Thyroid gland (tissue), 4 donors: ENCODE results near the gene STK32B. TPM values are rescaled to one million over a fixed set of nuclear protein-coding genes. Genes with fewer than 3 reads are reported as not detected.

Experiments
- DNase-seq, 2 donors: peaks; one replicate each; pipeline ENCODE4 v3.0.0-alpha.2; 2019
- H3K27ac ChIP-seq, 3 donors: fragments of 200-600 bp; sonication (generic); 1 replicate in 2 of 3; 2 replicates in 1 of 3; pipeline ENCODE4 v1.5.1; 2016 to 2019; ENCODE audit warnings: mild to moderate bottlenecking in 1 of 3, moderate library complexity in 1 of 3
- H3K27me3 ChIP-seq: fragments of 200-600 bp; sonication (generic); one replicate; pipeline ENCODE4 v1.5.1; 2019
- H3K36me3 ChIP-seq, 2 donors: fragments of 200-600 bp; sonication (generic); one replicate each; pipeline ENCODE4 v1.5.1; 2016 to 2019
- H3K4me1 ChIP-seq, 2 donors: fragments of 200-600 bp; sonication (generic); one replicate each; pipeline ENCODE4 v1.5.1; 2017 to 2019
- H3K4me3 ChIP-seq, 3 donors: fragments of 200-600 bp; sonication (generic); replicated peaks in 1 of 3; 1 replicate in 2 of 3; 2 replicates in 1 of 3; pipeline ENCODE4 v1.5.1; 2016; ENCODE audit warnings: mild to moderate bottlenecking in 1 of 3
- H3K9me3 ChIP-seq: fragments of 200-600 bp; sonication (generic); one replicate; pipeline ENCODE4 v1.5.1; 2017
- POLR2A ChIP-seq, 2 donors: fragments of 450-650 bp; IDR thresholded peaks; one replicate each; pipeline ENCODE4 v1.6.1; 2017; ENCODE audit warnings: antibody characterized with exemption in 2 of 2, mild to moderate bottlenecking in 2 of 2, moderate library complexity in 1 of 2
- WGBS, 2 donors: methylation state at CpG; one replicate each; pipeline ENCODE4 v1.1.5; 2017; 5-methylcytosine and 5-hydroxymethylcytosine counted together
- intact Hi-C: fragments of 100-400 bp; cut with DNase I; formaldehyde crosslinking; loops from one replicate; pipeline ENCODE4 v1.15.1; 2023
- total RNA-seq, 4 donors: library from RNA; depleted of rRNA; stranded (reverse); fragments of >200 nt; gene quantifications; one replicate each; pipeline ENCODE4 v1.2.3, GENCODE V29; 2016
- TF ChIP-seq, protein P1 (sequence below), 6 experiments: fragments of 200-600 bp in 3 of 6; fragments of 450-650 bp in 3 of 6; sonication (generic) in 3 of 6; IDR thresholded peaks; one replicate each; pipeline ENCODE4 v1.5.1; 2016 to 2019; ENCODE audit warnings: antibody characterized with exemption in 6 of 6, mild to moderate bottlenecking in 2 of 6, inconsistent platforms in 1 of 6, moderate library complexity in 1 of 6

The STK32B gene
- total RNA-seq, 4 donors from 2014 or later = 1.9 to 14.8 (median 4.4) TPM

DNA sequence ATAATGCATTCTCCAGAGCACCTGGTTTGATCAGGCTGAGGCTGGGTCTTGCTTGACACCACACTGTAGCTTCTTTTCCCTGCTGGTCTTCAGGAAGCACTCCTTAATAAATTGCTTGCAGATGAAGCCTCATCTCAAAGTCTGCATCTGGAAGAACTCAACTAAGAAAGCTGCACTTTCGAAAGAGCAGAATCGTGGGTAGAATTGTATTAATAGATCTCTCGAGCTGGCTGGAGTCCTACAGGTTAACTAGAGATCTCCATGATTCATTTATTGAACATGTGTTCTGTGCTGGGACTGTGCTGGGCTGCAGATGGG lies 152.7 kb downstream of the STK32B start:
- H3K27me3 ChIP-seq = no peaks in the 10 kb centered on the region
- no peak overlapping the region for H3K4me3 ChIP-seq
- TF ChIP-seq, protein P1, sequence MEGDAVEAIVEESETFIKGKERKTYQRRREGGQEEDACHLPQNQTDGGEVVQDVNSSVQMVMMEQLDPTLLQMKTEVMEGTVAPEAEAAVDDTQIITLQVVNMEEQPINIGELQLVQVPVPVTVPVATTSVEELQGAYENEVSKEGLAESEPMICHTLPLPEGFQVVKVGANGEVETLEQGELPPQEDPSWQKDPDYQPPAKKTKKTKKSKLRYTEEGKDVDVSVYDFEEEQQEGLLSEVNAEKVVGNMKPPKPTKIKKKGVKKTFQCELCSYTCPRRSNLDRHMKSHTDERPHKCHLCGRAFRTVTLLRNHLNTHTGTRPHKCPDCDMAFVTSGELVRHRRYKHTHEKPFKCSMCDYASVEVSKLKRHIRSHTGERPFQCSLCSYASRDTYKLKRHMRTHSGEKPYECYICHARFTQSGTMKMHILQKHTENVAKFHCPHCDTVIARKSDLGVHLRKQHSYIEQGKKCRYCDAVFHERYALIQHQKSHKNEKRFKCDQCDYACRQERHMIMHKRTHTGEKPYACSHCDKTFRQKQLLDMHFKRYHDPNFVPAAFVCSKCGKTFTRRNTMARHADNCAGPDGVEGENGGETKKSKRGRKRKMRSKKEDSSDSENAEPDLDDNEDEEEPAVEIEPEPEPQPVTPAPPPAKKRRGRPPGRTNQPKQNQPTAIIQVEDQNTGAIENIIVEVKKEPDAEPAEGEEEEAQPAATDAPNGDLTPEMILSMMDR (IDR thresholded peaks at IDR 0.05) = no peak
- no peak for DNase-seq
- no peak overlapping the region for H3K27ac ChIP-seq
- no peaks in the 10 kb centered on the region for H3K9me3 ChIP-seq
- intact Hi-C loops = no loop called here
- H3K4me1 ChIP-seq = peaks cover 0 to 4% of the 10 kb centered on the region in 2 donors
- 38 to 66% methylated on average over 3 of the region's 3 CpGs for WGBS, 2 donors
- no peaks in the 10 kb centered on the region for H3K36me3 ChIP-seq

DNA sequence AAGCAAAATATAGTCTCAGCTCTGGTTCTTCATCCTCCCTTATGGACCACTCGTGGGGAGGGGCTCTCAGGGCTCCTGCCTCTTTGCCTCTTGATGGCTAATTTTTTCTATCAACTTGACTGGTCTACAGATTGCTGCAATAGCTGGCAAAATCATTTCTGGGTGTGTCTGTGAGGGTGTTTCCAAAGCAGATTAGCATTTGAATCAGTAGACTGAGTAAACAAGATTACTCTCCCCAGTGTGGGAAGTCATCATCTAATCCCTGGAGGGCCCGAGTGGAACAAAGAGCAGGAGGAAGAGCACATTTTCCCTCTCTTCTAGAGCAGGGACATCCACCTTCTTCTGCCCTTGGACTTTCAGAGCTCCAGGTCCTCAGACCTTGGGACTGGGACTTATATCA lies 153.5 kb downstream of the STK32B start:
- TF ChIP-seq, protein P1 (IDR thresholded peaks at IDR 0.05) = no peak
- TF ChIP-seq POLR2A (IDR thresholded peaks at IDR 0.05) = no peak
- Histone ChIP-seq H3K9me3 (no peaks in the 10 kb centered on the region), H3K27me3 (no peaks in the 10 kb centered on the region), H3K4me1 (peaks cover 0 to 4% of the 10 kb centered on the region in 2 donors), H3K4me3 (no peak overlapping the region), H3K27ac (no peak overlapping the region), H3K36me3 (no peaks in the 10 kb centered on the region)
- 53 to 54% methylated on average over 2 of the region's 2 CpGs for WGBS, 2 donors
- DNase-seq = no peak
- intact Hi-C loops = no loop called here

DNA sequence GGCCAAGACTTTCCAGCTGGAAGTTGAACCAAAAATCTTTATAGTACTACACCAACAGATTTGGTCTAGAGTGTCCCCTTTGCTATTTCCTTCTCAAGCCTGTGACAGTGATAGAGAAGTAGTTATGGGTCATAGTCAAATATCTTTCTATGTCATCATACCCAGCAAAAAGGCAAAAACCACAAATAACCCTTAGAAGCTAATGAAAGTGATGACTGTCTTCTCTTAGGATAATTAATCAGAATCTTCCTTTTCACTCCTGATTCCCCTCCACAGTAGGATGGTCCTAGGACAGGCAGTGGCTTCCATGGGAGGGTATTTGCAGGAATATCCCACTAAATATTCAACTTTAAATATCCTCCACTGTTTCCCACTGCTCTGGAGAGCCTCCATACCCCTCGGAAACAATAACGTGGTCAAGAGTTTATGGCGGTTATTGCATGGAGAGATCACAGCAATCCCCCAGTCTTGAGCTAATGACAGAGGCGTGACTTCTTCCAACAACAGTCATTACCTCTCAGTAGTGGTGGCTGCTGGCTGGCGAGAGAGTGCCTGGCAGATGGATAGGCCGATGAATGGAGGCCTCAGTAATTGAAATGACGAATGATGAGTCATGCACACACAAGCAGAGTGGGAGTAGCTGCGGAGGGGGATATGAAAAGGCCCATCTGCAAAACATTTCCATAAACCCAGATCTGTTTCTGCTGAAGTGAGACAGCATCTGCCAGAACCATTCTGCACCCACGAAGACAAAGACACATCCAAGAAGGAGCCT lies 154.9 kb downstream of the STK32B start:
- no peak overlapping the region for H3K27ac ChIP-seq
- H3K4me1 ChIP-seq = peaks cover 0 to 4% of the 10 kb centered on the region in 2 donors
- intact Hi-C loops = no loop called here
- H3K4me3 ChIP-seq = no peak overlapping the region
- no peaks in the 10 kb centered on the region for H3K9me3 ChIP-seq
- H3K36me3 ChIP-seq = no peaks in the 10 kb centered on the region
- no peak for DNase-seq
- TF ChIP-seq POLR2A (IDR thresholded peaks at IDR 0.05) = no peak
- TF ChIP-seq, protein P1 (IDR thresholded peaks at IDR 0.05) = no peak
- H3K27me3 ChIP-seq = no peaks in the 10 kb centered on the region
- 71 to 86% methylated on average over 9 of the region's 9 CpGs for WGBS, 2 donors

DNA sequence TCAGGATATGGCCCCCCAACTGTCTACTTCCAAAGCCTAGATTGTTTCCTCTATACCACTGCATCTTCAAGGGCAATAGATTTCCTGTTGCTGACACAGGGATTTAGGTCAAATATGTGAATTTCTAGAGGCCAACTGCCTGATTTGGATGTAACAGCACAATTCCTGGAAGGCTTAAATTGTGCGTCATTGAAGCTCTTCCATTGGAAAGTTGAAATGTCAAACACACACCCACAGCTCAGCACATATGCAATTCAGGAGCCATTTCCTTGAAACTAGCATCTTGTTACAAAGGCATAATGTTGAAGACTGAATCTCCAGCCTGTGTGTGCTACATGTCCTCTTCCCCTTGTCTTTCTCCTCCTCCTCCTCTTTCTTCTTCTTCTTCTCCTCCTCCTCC lies 158.6 kb downstream of the STK32B start:
- Histone ChIP-seq H3K27me3 (no peaks in the 10 kb centered on the region), H3K4me1 (no peaks in the 10 kb centered on the region), H3K27ac (no peak overlapping the region), H3K4me3 (no peak overlapping the region), H3K9me3 (no peaks in the 10 kb centered on the region), H3K36me3 (no peaks in the 10 kb centered on the region)
- intact Hi-C loops = no loop called here
- 91% methylated on average over 1 of the region's 1 CpG for WGBS, 2 donors
- DNase-seq = no peak
- no peak for TF ChIP-seq POLR2A (IDR thresholded peaks at IDR 0.05)
- TF ChIP-seq, protein P1 (IDR thresholded peaks at IDR 0.05) = no peak

DNA sequence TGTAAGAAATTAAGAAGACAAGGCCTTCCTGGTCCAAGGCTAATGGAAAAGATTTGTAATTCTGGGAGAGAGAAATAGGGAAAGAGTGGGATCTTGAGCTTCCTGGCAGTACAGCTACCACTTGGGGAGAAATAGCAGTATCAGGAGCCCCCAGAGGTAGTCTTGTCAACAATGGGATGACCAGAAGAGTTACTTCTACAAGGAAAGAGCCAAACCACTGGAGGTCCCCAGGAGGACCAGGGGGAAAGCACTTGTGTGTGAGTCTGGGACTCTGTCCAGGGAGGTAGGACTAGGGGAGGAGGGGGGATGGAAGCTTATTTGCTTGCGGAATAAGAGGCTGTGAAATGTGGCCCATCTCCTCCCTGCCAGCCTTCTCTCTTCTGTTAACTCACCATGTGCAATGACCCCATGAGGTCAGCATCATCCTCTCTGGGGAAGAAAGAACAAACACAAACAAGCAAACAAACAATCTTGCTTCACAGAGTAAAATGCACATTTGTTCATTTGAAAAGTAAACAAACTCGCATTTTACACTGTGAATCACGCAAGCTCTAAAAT lies 160.1 kb downstream of the STK32B start:
- H3K36me3 ChIP-seq = no peaks in the 10 kb centered on the region
- no peak for TF ChIP-seq POLR2A (IDR thresholded peaks at IDR 0.05)
- TF ChIP-seq, protein P1 (IDR thresholded peaks at IDR 0.05) = no peak
- no peaks in the 10 kb centered on the region for H3K4me1 ChIP-seq
- WGBS, 2 donors = 68 to 70% methylated on average over 3 of the region's 3 CpGs
- no peak for DNase-seq
- intact Hi-C loops = no loop called here
- no peak overlapping the region for H3K27ac ChIP-seq
- no peaks in the 10 kb centered on the region for H3K27me3 ChIP-seq
- H3K9me3 ChIP-seq = no peaks in the 10 kb centered on the region
- H3K4me3 ChIP-seq = no peak overlapping the region
